ENCODE results near the gene CD38.
"Not testable (repeated sequence)": the region's sequence is repeated elsewhere in the genome, so short reads cannot be mapped to it uniquely, and the experiment has no call there.

Gene CD38

GRCh38 chr4:15837591-15837990, 59.5 kb downstream of the CD38 start:
- DNase-seq (ENCODE audit: low spot score): no peak
- no peaks in the 10 kb centered on the region for H3K27me3 Mint-ChIP-seq (ENCODE audit: low read depth)
- H3K4me1 Mint-ChIP-seq (ENCODE audit: low read depth): peaks cover 9% of the 10 kb centered on the region
- peak overlapping the region; percentile 75 for H3K27ac Mint-ChIP-seq
- H3K9me3 Mint-ChIP-seq: peaks cover 6% of the 10 kb centered on the region
- peaks cover 82% of the 10 kb centered on the region for H3K36me3 Mint-ChIP-seq (ENCODE audit: low read depth)
- no peak overlapping the region for H3K4me3 Mint-ChIP-seq

GRCh38 chr4:15841194-15841730, 63.1 kb downstream of the CD38 start:
- not testable (repeated sequence) for H3K4me3 Mint-ChIP-seq; H3K27me3 Mint-ChIP-seq (ENCODE audit: low read depth); H3K9me3 Mint-ChIP-seq; H3K4me1 Mint-ChIP-seq (ENCODE audit: low read depth); DNase-seq (ENCODE audit: low spot score); H3K27ac Mint-ChIP-seq
- H3K36me3 Mint-ChIP-seq (ENCODE audit: low read depth): peaks cover 51% of the 10 kb centered on the region

- peaks cover 2% of the 10 kb centered on the region for H3K4me1 Mint-ChIP-seq (ENCODE audit: low read depth)
- H3K36me3 Mint-ChIP-seq (ENCODE audit: low read depth): peaks cover 38% of the 10 kb centered on the region
- H3K9me3 Mint-ChIP-seq: no peaks in the 10 kb centered on the region
- peak overlapping the region; percentile 8 for H3K27ac Mint-ChIP-seq
- no peak for DNase-seq (ENCODE audit: low spot score)
- no peak overlapping the region for H3K4me3 Mint-ChIP-seq
- no peaks in the 10 kb centered on the region for H3K27me3 Mint-ChIP-seq (ENCODE audit: low read depth)
These were observed 69.6 kb downstream of the CD38 start for GRCh38 chr4:15847746-15848145.

- no peaks in the 10 kb centered on the region for H3K9me3 Mint-ChIP-seq
- peaks cover 42% of the 10 kb centered on the region for H3K36me3 Mint-ChIP-seq (ENCODE audit: low read depth)
- DNase-seq (ENCODE audit: low spot score): no peak
- peaks cover 2% of the 10 kb centered on the region for H3K4me1 Mint-ChIP-seq (ENCODE audit: low read depth)
- H3K4me3 Mint-ChIP-seq: no peak overlapping the region
- peak overlapping the region; percentile 8 for H3K27ac Mint-ChIP-seq
- no peaks in the 10 kb centered on the region for H3K27me3 Mint-ChIP-seq (ENCODE audit: low read depth)
These were observed 70.2 kb downstream of the CD38 start for GRCh38 chr4:15848191-15848842.

DNA sequence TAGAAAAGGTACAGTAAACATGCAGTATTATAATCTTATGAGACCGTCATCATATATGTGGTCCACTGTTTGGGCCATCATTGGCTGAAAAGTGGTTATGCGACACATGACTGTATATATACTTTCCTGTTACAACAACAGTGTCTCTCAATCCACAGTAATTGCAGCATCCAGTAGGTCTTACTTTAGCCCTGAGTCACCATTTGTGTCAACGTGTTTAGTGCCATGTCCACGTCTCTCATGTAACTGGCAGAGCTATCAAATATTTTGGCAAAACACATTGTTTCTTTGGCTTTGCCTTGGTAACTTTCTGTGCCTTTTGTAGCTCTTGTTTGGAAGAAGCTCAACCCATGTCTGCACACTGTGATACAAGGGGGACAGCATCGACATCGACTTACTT, 73.8 kb downstream of the CD38 start:
- H3K36me3 Mint-ChIP-seq (ENCODE audit: low read depth): peaks cover 52% of the 10 kb centered on the region
- no peak overlapping the region for H3K4me3 Mint-ChIP-seq
- H3K4me1 Mint-ChIP-seq (ENCODE audit: low read depth): peaks cover 2% of the 10 kb centered on the region
- DNase-seq (ENCODE audit: low spot score): no peak
- H3K9me3 Mint-ChIP-seq: no peaks in the 10 kb centered on the region
- H3K27me3 Mint-ChIP-seq (ENCODE audit: low read depth): no peaks in the 10 kb centered on the region
- no peak overlapping the region for H3K27ac Mint-ChIP-seq

DNA sequence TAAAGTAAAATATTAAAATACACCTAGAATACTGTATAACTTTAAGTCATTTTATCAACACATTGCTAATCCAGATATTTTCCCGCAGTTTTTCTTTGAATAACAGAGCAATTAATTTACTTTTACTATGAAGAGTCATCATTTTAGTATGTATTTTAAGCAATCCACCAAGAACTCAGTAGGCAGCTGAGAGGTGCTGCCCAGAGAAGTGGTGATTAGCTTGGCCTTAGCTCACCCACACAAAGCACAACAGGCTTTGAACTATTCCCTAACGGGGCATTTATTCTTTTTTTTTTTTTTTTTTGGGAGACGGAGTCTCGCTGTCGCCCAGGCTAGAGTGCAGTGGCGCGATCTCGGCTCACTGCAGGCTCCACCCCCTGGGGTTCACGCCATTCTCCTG, 74.4 kb downstream of the CD38 start:
- Mint-ChIP-seq H3K4me3 (no peak overlapping the region), H3K9me3 (no peaks in the 10 kb centered on the region), H3K4me1 (ENCODE audit: low read depth) (peaks cover 2% of the 10 kb centered on the region), H3K27me3 (ENCODE audit: low read depth) (no peaks in the 10 kb centered on the region), H3K36me3 (ENCODE audit: low read depth) (peaks cover 51% of the 10 kb centered on the region), H3K27ac (no peak overlapping the region)
- DNase-seq (ENCODE audit: low spot score): no peak

- Mint-ChIP-seq H3K4me1 (ENCODE audit: low read depth) (peaks cover 2% of the 10 kb centered on the region), H3K9me3 (no peaks in the 10 kb centered on the region), H3K27ac (no peak overlapping the region), H3K27me3 (ENCODE audit: low read depth) (no peaks in the 10 kb centered on the region), H3K4me3 (no peak overlapping the region), H3K36me3 (ENCODE audit: low read depth) (peaks cover 43% of the 10 kb centered on the region)
- no peak for DNase-seq (ENCODE audit: low spot score)
These were observed 75.2 kb downstream of the CD38 start for GRCh38 chr4:15853345-15853744.

DNA sequence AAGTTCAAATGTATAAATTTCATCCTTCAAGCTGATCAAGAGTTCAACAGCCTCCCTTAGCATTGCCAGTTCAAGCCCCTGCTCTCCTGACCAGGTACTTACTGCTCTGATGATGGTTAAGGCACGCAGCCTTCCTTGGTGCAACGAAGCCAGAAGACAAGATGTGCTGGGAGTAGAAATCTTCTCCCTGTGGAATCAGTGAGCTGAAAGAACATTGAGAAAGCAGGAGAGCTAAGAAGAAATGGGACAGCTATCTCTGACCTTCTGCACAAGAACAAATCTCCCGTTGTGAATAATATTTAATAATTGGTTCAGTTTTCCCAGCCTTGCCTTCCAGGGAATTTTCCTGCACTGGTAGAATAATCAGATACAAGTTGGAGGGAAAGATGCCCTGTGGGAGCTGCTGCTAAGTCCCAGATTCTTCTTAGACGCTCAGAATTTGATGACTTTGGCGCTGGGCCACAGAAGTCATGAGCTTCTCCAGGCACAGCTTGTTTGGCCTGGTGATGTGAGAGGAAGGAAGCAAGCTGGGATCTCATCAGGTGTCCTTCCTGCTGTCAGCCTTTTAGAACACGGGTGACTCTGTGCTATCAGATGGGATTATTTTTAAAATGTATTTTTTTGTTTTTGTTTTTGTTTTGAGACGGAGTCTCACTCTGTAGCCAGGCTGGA, 77.8 kb downstream of the CD38 start:
- Mint-ChIP-seq H3K36me3 (ENCODE audit: low read depth) (peaks cover 24% of the 10 kb centered on the region), H3K27me3 (ENCODE audit: low read depth) (no peaks in the 10 kb centered on the region), H3K9me3 (no peaks in the 10 kb centered on the region), H3K27ac (no peak overlapping the region), H3K4me1 (ENCODE audit: low read depth) (no peaks in the 10 kb centered on the region), H3K4me3 (no peak overlapping the region)
- no peak for DNase-seq (ENCODE audit: low spot score)

- H3K4me3 Mint-ChIP-seq; H3K4me1 Mint-ChIP-seq (ENCODE audit: low read depth); H3K36me3 Mint-ChIP-seq (ENCODE audit: low read depth); H3K27ac Mint-ChIP-seq; H3K27me3 Mint-ChIP-seq (ENCODE audit: low read depth); DNase-seq (ENCODE audit: low spot score); H3K9me3 Mint-ChIP-seq: not testable (repeated sequence)
These were observed 83.1 kb downstream of the CD38 start for GRCh38 chr4:15861198-15861597.

DNA sequence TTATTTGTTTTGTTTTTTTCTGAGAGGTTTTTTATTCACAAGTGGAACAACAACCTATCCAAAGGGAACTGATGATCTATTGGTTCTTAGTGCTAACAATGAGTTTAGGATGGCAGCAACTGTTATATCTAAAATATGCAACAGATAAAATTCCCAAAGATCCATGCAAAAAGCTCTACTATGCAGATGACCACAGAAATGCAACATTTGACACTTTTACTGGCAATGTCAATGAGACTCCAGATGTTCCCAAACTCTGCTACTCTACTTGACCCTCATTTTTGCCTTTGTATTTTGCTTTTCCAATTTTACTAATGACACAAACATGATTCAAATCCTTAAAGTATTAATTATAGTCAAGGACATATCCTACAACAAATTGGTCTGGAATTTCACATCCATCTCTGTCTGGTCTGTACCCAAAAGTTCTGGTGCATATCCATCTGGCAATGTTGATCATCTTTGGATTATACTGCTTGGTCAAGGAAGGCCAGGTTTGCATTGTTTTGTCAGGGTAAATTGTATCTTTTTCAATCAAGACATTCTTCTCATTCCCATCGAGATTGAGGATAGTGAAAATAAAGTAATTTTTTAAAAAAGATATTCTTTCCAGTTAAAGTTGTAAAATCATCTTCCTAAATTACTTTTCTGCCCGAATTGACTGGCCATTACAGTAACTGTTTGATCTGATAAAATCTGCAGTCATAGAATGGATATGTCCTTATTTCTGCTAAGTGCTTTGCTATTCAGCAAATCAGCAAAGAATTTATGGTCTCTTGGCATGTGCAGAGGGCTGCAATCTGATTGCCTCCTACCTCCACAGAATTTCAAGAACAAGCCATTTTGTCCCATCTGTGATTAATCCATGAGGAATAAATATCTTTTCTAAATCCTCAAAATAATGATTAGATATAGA, 86.8 kb downstream of the CD38 start:
- H3K4me1 Mint-ChIP-seq (ENCODE audit: low read depth): no peaks in the 10 kb centered on the region
- no peaks in the 10 kb centered on the region for H3K27me3 Mint-ChIP-seq (ENCODE audit: low read depth)
- DNase-seq (ENCODE audit: low spot score): no peak
- H3K4me3 Mint-ChIP-seq: no peak overlapping the region
- H3K27ac Mint-ChIP-seq: no peak overlapping the region
- no peaks in the 10 kb centered on the region for H3K36me3 Mint-ChIP-seq (ENCODE audit: low read depth)
- no peaks in the 10 kb centered on the region for H3K9me3 Mint-ChIP-seq

GRCh38 chr4:15868111-15868510, 90.0 kb downstream of the CD38 start:
- Mint-ChIP-seq H3K4me3 (no peak overlapping the region), H3K36me3 (ENCODE audit: low read depth) (no peaks in the 10 kb centered on the region), H3K27ac (no peak overlapping the region), H3K9me3 (no peaks in the 10 kb centered on the region), H3K4me1 (ENCODE audit: low read depth) (no peaks in the 10 kb centered on the region), H3K27me3 (ENCODE audit: low read depth) (peaks cover 9% of the 10 kb centered on the region)
- DNase-seq (ENCODE audit: low spot score): no peak

DNA sequence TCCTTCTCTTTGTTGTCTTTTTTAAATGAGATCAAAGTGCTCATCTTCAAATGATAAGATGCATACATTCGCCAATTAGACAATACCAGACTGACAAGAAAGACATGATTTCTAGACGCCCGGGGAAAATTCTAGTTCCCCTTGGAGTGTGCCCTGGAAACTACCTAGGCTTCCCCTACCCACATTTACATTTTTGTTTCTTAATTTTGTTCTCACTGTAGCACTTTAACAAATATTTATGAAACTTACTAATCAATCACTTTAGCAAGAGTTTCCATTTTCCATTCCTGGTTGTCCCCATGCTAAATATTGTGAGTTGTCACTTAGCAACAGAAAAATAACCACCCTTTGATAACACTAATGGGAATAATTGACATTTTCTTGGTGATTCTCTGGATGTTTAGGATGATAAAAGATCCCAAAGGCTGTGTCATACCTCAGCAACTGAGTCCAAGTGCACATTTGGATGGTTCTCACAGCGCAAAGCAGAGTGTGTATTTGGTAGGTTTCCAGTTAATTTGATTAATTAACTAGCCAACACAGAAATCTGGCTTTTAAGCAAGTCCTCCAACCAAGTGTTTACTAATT, 90.8 kb downstream of the CD38 start:
- Mint-ChIP-seq H3K27me3 (ENCODE audit: low read depth) (peaks cover 9% of the 10 kb centered on the region), H3K36me3 (ENCODE audit: low read depth) (no peaks in the 10 kb centered on the region)

DNA sequence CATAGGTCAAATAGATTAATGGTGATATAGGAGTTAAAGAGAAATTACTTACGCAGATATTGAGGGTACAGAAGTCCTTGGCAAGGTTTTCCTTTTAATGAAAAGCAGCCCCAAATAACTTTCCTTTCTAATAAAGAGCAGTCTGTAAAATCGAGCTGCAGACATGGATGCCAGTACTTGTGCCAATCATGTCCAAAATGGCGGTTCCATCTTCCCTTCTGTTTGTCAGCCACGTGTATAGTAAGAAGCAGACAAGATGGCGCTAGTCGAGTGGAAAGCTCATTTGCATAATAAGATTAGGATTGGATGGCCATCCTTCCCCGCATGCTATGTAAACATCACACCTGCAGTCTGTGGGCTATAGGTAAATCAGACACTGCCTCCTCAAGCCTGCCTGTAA, 92.0 kb downstream of the CD38 start:
- Mint-ChIP-seq H3K27ac (no peak overlapping the region), H3K36me3 (ENCODE audit: low read depth) (no peaks in the 10 kb centered on the region)

More for the DNA sequence above, 90.8 kb downstream of the CD38 start:
- no peaks in the 10 kb centered on the region for H3K9me3 Mint-ChIP-seq
- no peaks in the 10 kb centered on the region for H3K4me1 Mint-ChIP-seq (ENCODE audit: low read depth)
- H3K4me3 Mint-ChIP-seq: no peak overlapping the region
- no peak for DNase-seq (ENCODE audit: low spot score)
- no peak overlapping the region for H3K27ac Mint-ChIP-seq

More for the DNA sequence above, 92.0 kb downstream of the CD38 start:
- Mint-ChIP-seq H3K9me3 (no peaks in the 10 kb centered on the region), H3K4me3 (no peak overlapping the region), H3K4me1 (ENCODE audit: low read depth) (no peaks in the 10 kb centered on the region), H3K27me3 (ENCODE audit: low read depth) (peaks cover 9% of the 10 kb centered on the region)
- DNase-seq (ENCODE audit: low spot score): no peak
